ENCODE measurements around the gene TRNAU1AP.
"Not testable (repeated sequence)": the region's sequence is repeated elsewhere in the genome, so short reads cannot be mapped to it uniquely, and the experiment has no call there.

Gene TRNAU1AP

GRCh38 chr1:28577052-28577678 is 24.3 kb downstream of the TRNAU1AP start:
- no peak for DNase-seq (ENCODE audit: low read depth in 2 of 2)

GRCh38 chr1:28577738-28578536 is 25.1 kb downstream of the TRNAU1AP start:
- DNase-seq (ENCODE audit: low read depth in 2 of 2) = no peak

GRCh38 chr1:28578696-28579218 is 25.9 kb downstream of the TRNAU1AP start:
- DNase-seq (ENCODE audit: low read depth in 2 of 2) = no peak

- DNase-seq (ENCODE audit: low read depth in 2 of 2) = no peak
These were observed 26.5 kb downstream of the TRNAU1AP start for GRCh38 chr1:28579401-28579800.

GRCh38 chr1:28580722-28581530 is 28.0 kb downstream of the TRNAU1AP start:
- DNase-seq (ENCODE audit: low read depth in 2 of 2) = peak in 1 of 2 donors; percentile 28

- peak; percentile 80 to 84 for DNase-seq (ENCODE audit: low read depth in 2 of 2)
These were observed 28.8 kb downstream of the TRNAU1AP start for GRCh38 chr1:28581531-28582247.

- DNase-seq (ENCODE audit: low read depth in 2 of 2) = no peak
These were observed 29.3 kb downstream of the TRNAU1AP start for GRCh38 chr1:28582248-28582615.

GRCh38 chr1:28586585-28587391 is 33.9 kb downstream of the TRNAU1AP start:
- DNase-seq (ENCODE audit: low read depth in 2 of 2) = not testable (repeated sequence)

GRCh38 chr1:28591708-28592320 is 38.9 kb downstream of the TRNAU1AP start, which contains the start of gene RAB42:
Gene RAB42, plus strand, starts transcription at chr1:28592265. Its CDS starts 247 bp downstream, at chr1:28592512.
- DNase-seq (ENCODE audit: low read depth in 2 of 2) = no peak

GRCh38 chr1:28592321-28593071 is 39.6 kb downstream of the TRNAU1AP start:
- DNase-seq (ENCODE audit: low read depth in 2 of 2) = no peak

GRCh38 chr1:28593988-28594356 is 41.1 kb downstream of the TRNAU1AP start:
- DNase-seq (ENCODE audit: low read depth in 2 of 2) = not testable (repeated sequence)

GRCh38 chr1:28594686-28595411 is 42.0 kb downstream of the TRNAU1AP start:
- not testable (repeated sequence) for DNase-seq (ENCODE audit: low read depth in 2 of 2)

GRCh38 chr1:28595412-28596191 is 42.7 kb downstream of the TRNAU1AP start:
- DNase-seq (ENCODE audit: low read depth in 2 of 2) = no peak

GRCh38 chr1:28596276-28596675 is 43.4 kb downstream of the TRNAU1AP start:
- not testable (repeated sequence) for DNase-seq (ENCODE audit: low read depth in 2 of 2)

- no peak for DNase-seq (ENCODE audit: low read depth in 2 of 2)
These were observed 48.8 kb downstream of the TRNAU1AP start for GRCh38 chr1:28601696-28602095.

- DNase-seq (ENCODE audit: low read depth in 2 of 2) = no peak
These were observed 49.9 kb downstream of the TRNAU1AP start for GRCh38 chr1:28602536-28603439.

GRCh38 chr1:28604411-28604810 is 51.5 kb downstream of the TRNAU1AP start:
- DNase-seq (ENCODE audit: low read depth in 2 of 2) = no peak

Data from stimulated activated CD8-positive, alpha-beta memory T cell treated with anti-CD3 and anti-CD28 coated beads, Interleukin-7, amount 100 ng/mL, for 1 hour (primary cell).